Thoracic aorta (tissue), 2 donors: ENCODE results near the gene PACS1. TPM values are rescaled to one million over a fixed set of nuclear protein-coding genes. Genes with fewer than 3 reads are reported as not detected.

ENCODE experiments used
- ATAC-seq: fragments of 150-250 bp; one replicate; pipeline ENCODE4 v1.8.0; 2017; ENCODE audit warnings: low read depth; ENCODE audit not compliant: insufficient number of reproducible peaks, low FRiP score
- DNase-seq: peaks from one replicate; pipeline ENCODE4 v3.0.0-alpha.2; 2020; ENCODE audit warnings: low spot score
- H3K27ac ChIP-seq, 2 donors: fragments of 200-600 bp; sonication (generic); 1 replicate in 1 of 2; 2 replicates in 1 of 2; pipeline ENCODE4 v1.5.1; 2016; ENCODE audit warnings: mild to moderate bottlenecking in 2 of 2, moderate library complexity in 2 of 2
- H3K27me3 ChIP-seq: fragments of 200-600 bp; sonication (generic); replicated peaks from 2 replicates; pipeline ENCODE4 v1.6.0; 2016; ENCODE audit warnings: mild to moderate bottlenecking; ENCODE audit not compliant: insufficient read depth
- H3K36me3 ChIP-seq: fragments of 200-600 bp; sonication (generic); one replicate; pipeline ENCODE4 v1.5.1; 2016
- H3K4me1 ChIP-seq, 2 donors: fragments of 200-600 bp; sonication (generic); 1 replicate in 1 of 2; 2 replicates in 1 of 2; pipeline versions ENCODE4 v1.5.1 to v1.6.0; 2016; ENCODE audit warnings: low read depth in 2 of 2, mild to moderate bottlenecking in 1 of 2; ENCODE audit not compliant: control insufficient read depth in 1 of 2
- H3K4me3 ChIP-seq: fragments of 200-600 bp; sonication (generic); 2 replicates; pipeline ENCODE4 v1.5.1; 2016; ENCODE audit warnings: mild to moderate bottlenecking
- H3K9me3 ChIP-seq: fragments of 200-600 bp; sonication (generic); 2 replicates; pipeline ENCODE4 v1.5.1; 2016
- total RNA-seq, 2 donors: library from RNA; depleted of rRNA; stranded (reverse); fragments of >200 nt; gene quantifications; one replicate each; pipeline versions ENCODE4 v1.1.0 to v1.2.3, GENCODE V29; 2016
- TF ChIP-seq, protein P1 (sequence below): fragments of 200-600 bp; sonication (generic); IDR thresholded peaks from one replicate; pipeline ENCODE4 v1.5.1; 2019; ENCODE audit warnings: antibody characterized with exemption

The PACS1 gene
- total RNA-seq, 2 donors from 2014 or later: 82.9 to 112 TPM

DNA sequence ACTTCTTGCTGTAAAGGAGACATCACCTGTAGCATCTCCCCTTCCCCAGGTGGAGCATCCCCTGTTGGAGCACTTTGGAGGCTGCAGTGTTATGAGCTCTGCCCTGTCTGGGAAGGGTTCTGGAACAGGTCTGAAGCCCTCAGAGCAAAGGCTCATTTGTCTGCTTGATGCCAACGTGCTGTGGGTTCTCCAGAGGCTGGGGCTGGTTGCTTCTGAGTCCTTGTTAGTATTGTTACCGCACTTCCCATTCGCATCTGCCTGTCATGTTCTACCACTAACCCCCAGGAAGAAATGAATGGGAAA is 73.1 kb downstream of the PACS1 start:
- H3K27me3 ChIP-seq: no peaks in the 10 kb centered on the region
- DNase-seq: no peak
- ATAC-seq: no peak
- H3K4me3 ChIP-seq: no peak overlapping the region
- TF ChIP-seq, protein P1, sequence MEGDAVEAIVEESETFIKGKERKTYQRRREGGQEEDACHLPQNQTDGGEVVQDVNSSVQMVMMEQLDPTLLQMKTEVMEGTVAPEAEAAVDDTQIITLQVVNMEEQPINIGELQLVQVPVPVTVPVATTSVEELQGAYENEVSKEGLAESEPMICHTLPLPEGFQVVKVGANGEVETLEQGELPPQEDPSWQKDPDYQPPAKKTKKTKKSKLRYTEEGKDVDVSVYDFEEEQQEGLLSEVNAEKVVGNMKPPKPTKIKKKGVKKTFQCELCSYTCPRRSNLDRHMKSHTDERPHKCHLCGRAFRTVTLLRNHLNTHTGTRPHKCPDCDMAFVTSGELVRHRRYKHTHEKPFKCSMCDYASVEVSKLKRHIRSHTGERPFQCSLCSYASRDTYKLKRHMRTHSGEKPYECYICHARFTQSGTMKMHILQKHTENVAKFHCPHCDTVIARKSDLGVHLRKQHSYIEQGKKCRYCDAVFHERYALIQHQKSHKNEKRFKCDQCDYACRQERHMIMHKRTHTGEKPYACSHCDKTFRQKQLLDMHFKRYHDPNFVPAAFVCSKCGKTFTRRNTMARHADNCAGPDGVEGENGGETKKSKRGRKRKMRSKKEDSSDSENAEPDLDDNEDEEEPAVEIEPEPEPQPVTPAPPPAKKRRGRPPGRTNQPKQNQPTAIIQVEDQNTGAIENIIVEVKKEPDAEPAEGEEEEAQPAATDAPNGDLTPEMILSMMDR: no peak
- no peak overlapping the region for H3K27ac ChIP-seq
- H3K36me3 ChIP-seq: no peaks in the 10 kb centered on the region
- no peaks in the 10 kb centered on the region for H3K9me3 ChIP-seq
- H3K4me1 ChIP-seq: no peaks in the 10 kb centered on the region

DNA sequence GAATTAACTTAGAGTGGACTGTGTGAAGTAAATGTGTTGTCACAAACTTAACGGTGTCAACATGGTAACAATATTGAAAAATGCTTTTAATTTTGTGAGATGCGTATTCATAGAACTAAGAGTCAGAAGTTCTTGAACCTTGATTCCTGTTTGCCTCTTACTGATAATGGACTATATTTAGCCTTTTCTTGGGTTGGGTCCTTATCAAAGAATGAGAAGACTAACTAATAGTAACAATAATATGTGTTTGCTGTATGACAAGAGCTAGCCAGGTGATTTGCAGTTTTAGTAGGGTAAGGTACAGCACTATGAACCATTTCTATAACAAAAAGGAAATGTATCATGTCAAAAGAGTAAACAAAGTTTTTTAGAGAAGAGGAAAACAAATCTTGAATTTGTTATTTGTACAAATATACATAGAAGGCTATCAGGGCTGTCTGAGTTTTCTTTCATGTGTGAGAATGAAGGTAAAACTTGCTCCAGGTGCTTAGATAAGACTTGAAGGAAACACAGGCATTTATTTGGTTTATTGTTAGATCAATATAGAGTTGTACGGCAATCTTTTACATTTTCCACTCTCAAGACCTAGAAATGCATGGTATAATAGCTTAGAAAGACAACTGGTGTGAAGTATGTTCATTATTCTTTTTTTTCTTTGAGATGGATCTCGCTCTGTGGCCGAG is 74.1 kb downstream of the PACS1 start:
- no peak overlapping the region for H3K4me3 ChIP-seq
- no peaks in the 10 kb centered on the region for H3K27me3 ChIP-seq
- no peaks in the 10 kb centered on the region for H3K36me3 ChIP-seq
- TF ChIP-seq, protein P1: no peak
- no peak overlapping the region for H3K27ac ChIP-seq
- no peak for DNase-seq
- ATAC-seq: no peak
- H3K4me1 ChIP-seq: no peaks in the 10 kb centered on the region
- H3K9me3 ChIP-seq: no peaks in the 10 kb centered on the region

GRCh38 chr11:66146074-66146473 is 76.0 kb downstream of the PACS1 start:
- no peaks in the 10 kb centered on the region for H3K36me3 ChIP-seq
- ATAC-seq: no peak
- DNase-seq: no peak
- no peaks in the 10 kb centered on the region for H3K9me3 ChIP-seq
- H3K4me1 ChIP-seq: no peaks in the 10 kb centered on the region
- no peaks in the 10 kb centered on the region for H3K27me3 ChIP-seq
- TF ChIP-seq, protein P1: no peak
- no peak overlapping the region for H3K27ac ChIP-seq
- no peak overlapping the region for H3K4me3 ChIP-seq

GRCh38 chr11:66146940-66147339 is 76.9 kb downstream of the PACS1 start:
- TF ChIP-seq, protein P1: no peak

DNA sequence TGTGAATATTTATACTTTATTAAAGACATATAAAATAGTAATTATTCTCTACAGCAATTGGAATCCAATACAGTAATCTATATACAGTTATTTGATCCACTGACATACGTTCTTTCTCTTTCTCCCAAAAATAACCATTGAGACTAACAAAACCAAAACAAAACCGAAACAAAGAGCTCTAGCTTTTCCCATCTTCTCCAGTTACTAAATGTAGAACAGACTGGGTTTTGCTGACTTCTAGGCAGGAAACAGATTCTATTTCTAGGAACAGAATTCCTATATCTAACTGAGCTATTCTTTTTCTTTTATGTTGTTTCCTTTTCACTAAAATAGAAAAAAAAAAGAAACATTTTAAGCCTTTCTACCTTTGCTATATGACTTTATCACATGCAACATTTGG is 80.1 kb downstream of the PACS1 start:
- TF ChIP-seq, protein P1: no peak

More at GRCh38 chr11:66146940-66147339, 76.9 kb downstream of the PACS1 start:
- H3K27ac ChIP-seq: no peak overlapping the region
- no peaks in the 10 kb centered on the region for H3K9me3 ChIP-seq
- no peaks in the 10 kb centered on the region for H3K4me1 ChIP-seq
- no peaks in the 10 kb centered on the region for H3K27me3 ChIP-seq
- DNase-seq (no peak), ATAC-seq (no peak)
- H3K4me3 ChIP-seq: no peak overlapping the region
- no peaks in the 10 kb centered on the region for H3K36me3 ChIP-seq

More for the DNA sequence above, 80.1 kb downstream of the PACS1 start:
- H3K36me3 ChIP-seq: no peaks in the 10 kb centered on the region
- H3K4me3 ChIP-seq: peak overlapping the region; percentile 39
- no peaks in the 10 kb centered on the region for H3K9me3 ChIP-seq
- no peaks in the 10 kb centered on the region for H3K27me3 ChIP-seq
- H3K4me1 ChIP-seq: no peaks in the 10 kb centered on the region
- ATAC-seq: no peak
- DNase-seq: no peak
- no peak overlapping the region for H3K27ac ChIP-seq
